Inferior parietal cortex (tissue), 1 donor: ENCODE measurements around the gene SLC10A1.

Experiments used
- DNase-seq: peaks from one replicate; pipeline ENCODE4 v3.0.0-alpha.2; 2016; ENCODE audit errors: extremely low spot score

SLC10A1 gene

DNA sequence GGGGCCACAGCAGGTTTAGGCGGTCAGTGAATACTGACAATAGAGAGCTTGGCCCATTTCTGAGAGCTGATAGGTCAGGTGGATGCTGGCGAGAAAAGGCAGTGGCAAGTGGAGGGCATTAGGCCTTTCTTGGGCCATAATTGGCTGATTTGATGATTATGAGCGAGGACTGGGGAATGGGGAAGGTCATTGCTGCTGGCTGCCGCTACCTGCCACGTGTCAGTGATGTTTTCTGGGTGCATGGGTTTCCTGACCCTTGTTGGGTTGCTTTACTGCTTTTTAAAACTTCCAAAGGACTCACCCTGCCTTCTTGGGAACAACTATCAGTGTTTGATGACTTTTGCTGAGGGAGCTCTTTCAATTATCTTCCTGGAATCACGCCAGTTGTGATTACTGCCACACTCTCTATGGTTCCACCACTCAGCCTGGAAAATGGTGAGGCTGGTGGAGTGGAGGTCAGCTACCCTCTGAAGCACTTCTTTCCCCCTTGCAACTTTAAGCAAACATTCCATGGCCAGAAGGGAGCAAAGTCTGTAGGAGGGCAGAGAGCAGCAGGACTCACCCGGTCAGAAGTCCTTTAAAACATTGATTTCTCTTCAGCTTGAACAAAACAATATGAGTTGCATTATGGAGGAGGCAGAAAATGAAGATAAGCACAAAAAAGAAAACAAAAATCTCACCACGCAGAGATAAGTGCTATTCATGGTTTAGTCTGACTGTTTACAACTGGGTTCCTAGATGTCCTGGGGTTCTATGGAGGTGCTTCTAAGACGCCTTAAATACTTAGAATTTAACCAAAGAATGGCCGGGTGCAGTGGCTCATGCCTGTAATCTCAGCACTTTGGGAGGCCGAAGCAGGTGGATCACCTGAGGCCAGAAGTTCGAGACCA, 12.1 kb upstream of the SLC10A1 start:
- DNase-seq: no peak

DNA sequence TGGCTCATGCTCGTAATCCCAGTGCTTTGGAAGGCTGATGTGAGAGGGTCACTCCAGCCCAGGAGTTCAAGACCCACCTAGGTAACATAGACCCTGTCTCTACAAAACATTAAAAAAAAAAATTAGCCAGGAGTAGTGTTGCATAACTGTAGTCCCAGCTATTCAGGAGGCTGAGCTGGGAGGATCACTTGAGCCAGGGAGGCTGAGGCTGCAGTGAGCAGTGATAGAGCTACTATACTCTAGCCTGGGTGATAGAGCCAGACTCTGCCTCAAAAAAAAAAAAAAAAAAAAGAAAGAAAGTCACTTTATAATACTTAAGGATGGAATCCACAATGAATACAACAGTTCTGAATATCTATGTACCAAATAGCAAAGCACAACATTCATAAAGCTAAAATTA, 10.2 kb upstream of the SLC10A1 start:
- no peak for DNase-seq

DNA sequence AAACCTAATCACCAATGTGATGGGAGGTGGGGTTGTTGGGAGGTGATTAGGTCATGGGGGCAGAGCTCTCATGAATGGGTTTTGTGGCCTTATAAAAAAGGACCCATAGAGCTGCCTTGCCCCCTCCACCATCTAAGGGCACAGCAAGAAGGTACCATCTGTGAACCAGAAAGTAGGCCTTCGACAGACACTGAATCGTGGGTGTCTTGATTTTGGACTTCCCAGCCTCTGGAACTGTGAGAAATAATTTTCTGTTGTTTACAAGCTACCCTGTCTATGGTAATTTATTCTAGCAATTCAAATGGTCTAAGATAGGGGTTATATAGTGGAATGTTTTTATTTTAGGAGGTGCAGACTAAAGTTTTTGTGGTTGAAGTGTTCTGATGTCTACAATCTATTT, 7.9 kb upstream of the SLC10A1 start:
- no peak for DNase-seq

DNA sequence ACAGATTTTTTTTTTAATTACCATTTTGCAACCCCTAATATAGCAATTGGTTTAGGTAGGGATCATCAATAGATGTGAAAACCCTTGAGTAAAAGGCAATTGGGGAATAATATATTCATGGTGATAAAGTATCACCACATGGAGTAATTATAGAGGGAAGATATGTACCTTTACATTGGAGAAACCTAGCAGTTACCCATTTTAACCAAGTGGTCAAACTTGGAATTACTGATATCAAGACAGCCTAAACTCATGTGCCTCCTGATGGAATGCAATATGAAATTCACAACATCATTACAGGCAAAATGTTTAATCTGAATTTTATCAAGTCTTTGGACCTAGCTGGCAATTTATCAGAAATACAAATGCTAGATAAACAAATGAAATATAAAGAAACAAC, 6.7 kb upstream of the SLC10A1 start:
- no peak for DNase-seq

DNA sequence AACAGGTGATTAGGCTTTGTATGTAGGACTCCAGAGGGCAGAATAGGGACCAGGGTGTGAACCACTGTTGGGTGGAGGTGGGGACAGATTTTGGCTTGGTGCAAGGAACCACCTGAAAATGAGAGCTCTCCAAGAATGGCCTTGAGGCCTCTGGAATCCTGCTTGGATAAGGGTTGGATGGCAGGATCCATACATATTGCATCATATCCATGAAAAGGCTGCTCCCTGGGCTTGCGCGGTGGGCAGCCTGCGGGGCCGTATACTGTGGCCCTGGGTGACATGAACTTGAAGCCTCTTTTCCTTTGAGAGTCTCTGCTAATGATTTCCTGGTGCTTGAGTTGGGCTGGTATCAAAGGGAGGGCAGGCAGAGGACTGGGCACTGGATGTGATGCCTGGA, 1.3 kb upstream of the SLC10A1 start:
- no peak for DNase-seq

DNA sequence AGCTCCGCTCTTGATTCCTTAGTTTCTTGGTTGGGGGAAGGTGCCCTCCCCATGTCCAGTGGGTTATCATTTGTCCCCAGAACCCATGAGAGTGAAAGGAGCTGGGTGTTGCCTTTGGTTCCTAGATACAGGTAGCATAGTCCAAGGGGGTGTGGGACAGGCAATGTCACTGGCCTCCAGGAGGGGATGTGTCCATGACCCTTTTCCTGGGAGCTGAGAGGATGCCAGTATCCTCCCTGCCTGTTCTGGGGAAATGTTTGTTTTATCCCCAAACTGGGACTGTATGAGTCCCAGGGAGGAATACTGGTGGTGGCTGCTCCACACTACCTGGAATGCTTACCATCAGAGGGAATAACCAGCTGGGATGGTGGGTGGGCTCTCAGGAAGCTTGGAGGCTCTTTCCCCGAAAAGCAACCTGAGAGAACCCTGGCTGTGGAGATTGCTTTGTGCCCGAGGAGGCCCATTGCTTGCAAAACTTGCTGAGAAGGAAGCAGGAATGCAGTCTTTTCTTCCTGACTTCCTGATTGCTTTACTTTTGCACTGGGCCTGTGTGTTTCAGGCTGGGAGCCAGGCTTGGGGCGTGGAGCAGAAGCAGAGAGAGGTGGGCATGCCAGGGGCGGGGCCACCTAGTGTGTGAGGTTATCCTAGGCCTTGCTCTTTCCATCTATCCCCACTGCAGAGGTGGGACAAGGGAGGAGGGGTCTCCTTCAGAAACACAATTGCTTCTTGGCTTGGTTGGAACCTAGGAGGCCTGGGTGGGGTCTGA, 715 bp upstream of the SLC10A1 start:
- DNase-seq: no peak

DNA sequence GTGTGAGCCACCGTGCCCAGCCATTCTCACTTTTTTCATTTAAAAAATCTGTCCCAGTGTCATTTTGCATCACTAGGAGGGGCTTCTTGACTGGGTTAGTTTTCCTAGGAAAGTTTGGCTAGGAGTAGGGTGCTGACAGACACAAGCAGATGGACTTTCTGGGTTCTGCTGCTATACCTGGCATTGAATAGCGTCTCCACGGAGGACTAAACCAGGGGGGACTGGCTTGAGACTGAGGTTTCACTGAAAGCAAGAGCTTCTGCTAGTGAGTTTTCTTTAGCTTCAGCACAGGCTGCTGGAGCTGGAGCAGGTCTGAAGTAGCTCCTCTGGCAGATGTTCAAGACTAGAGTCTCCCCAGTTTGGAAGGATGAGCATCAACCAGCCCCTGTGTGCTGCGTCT, 1.4 kb downstream of the SLC10A1 start:
- DNase-seq: no peak

DNA sequence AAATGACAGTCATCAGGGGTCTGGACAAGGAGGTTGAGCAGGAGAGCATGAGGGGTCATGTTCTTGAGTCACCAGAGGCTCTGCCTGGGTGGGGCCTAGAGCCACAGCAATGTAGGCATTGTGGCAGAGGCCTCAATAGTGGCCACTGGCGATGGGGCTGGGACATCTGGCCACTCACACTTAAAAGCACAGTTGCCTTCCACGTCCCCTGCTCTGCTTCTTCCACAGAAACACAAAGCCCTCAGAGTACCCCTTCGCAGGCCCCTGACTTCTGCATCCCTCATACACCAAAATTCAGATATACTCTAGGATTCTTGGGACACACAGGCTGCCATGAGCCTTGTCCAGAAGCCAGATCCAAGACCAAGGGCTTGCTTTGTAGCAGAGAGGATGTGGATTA, 2.2 kb downstream of the SLC10A1 start:
- no peak for DNase-seq

DNA sequence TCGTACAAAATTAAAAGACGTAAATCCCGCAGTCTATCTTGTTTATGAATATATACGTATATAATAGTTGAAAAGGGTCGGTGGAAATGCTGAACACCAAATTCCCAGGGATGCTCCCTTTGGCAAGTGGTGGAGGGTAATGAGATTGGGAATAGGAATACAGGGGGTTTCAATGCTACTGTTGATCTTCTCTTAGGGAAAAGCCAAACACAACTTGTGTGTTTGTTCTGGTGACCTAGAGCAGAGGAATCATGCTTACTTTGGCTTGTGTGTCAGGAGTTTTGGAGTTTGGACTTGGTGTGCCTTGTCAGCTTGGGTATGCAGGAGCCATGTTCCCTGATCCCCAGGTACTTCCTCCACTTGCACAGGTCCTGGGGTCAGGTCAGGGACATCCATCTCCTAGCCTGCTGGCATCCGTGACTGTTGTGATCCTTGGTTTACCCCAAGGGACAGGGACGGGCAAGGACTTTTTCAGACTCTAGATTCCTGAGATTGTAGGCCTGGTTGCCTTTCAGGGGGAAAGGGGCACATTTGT, 4.1 kb downstream of the SLC10A1 start:
- DNase-seq: no peak

DNA sequence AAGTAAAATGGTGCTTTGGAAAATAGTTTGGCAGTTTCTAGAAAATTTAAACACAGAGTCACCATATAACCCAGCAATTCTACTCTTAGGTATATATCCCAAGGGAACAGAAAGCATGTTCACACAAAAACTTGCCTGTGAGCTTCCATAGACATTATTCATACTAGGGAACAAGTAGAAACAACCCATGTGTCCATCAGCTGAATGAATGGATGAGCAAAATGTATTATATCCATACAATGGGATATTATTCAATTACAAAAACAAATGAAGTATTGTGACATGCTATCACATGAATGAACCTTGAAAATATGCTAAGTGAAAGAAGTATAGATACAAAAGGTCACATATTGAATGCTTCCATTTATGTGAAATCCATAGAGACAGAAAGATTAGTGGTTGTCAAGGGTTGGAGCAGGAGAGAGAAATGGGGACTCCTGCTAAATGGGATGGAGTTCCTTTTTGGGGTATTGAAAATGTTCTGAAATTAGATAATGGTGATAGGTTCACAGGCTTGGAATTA, 7.9 kb downstream of the SLC10A1 start:
- DNase-seq: no peak

DNA sequence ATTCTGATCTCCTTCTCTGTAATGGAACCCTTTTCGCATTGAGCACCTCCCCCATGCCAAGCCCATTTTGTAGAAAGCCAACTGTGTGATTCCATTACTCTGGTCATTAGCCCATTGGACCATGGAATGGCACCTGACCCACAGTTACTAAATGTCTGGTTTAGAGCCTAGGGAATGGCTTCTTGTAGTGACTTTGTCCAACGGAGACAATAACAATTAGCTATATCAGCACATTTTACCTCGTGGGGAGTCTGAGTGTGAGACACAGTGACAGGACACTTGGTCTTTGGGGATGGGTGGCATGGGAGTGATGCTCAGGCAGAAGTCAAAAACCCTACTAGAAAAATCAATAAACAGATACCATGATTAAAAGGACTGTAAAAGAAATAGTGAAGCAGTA, 10.4 kb downstream of the SLC10A1 start:
- no peak for DNase-seq

DNA sequence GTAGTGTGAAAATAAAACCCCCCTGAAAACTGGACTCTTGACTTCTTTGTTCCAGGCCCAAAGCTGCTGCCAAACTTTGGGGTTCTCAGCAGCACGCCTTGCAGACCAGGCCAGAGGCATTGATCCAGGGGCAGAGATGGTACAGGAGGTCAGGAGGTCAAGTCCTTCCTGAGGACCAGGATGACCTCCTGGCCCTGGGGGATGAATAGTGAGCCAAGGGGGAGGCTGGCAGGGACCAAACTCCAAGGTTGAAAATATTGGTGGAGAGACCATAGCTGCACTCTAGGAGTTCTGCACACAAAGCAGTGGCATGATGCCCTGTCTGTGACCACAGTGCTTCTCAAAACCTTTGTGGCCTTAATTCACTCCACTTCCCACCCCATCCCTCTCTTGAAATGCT, 12.1 kb downstream of the SLC10A1 start:
- DNase-seq: no peak

DNA sequence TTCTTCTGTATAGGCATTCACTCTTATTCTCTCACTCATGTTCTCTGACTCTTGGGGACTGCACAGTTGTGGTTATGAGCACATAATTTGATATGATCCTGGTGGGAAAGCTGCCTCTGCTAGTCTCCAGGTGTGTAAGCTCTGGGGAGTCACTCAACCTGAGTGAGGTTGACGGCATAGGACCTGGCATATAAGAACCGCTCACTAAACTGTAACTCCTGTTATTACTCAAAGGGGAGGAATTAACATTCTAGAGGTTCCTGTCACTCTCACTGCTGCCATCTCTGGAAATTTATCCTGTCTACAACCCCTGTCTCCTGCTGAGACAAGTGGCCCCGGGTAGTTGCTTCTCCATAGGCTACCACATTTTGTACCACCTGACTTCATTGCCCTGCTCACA, 16.1 kb downstream of the SLC10A1 start:
- no peak for DNase-seq

DNA sequence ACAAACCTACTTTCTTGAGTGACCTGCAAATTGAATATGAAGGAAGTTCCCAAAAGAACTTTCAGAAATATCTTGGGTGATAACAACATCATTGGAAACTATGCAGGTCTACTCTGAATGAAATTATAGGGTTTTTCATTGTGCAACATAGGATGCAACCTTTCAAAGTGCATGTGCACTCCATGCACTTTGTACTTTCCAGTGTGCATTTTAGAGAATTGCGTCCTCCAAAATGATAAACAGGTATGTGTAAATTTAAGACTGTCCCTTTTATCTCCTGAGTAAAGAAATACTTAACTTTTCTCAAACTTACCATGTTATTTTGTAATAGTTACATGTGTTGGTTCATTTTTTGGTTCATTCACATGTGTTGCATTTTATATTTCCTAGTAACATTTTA, 16.9 kb downstream of the SLC10A1 start:
- DNase-seq: no peak

DNA sequence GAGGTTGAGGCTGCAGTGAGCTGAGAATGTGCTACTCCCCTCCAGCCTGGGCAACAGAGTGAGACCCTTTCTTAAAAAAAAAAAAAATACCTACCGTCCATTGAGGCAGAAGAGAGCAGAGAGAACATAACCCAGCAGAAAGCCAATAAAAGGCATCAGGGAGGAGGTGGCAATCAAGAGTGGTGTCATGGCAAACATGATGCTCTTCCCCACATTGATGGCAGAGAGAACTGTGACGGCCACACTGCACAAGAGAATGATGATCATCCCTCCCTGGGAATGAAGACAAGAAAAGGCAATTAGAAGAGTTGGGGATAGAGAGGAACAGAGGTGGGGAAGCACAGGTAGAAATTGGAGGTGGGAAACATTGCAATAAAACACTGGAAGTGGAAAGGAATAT, 18.0 kb downstream of the SLC10A1 start:
- no peak for DNase-seq

DNA sequence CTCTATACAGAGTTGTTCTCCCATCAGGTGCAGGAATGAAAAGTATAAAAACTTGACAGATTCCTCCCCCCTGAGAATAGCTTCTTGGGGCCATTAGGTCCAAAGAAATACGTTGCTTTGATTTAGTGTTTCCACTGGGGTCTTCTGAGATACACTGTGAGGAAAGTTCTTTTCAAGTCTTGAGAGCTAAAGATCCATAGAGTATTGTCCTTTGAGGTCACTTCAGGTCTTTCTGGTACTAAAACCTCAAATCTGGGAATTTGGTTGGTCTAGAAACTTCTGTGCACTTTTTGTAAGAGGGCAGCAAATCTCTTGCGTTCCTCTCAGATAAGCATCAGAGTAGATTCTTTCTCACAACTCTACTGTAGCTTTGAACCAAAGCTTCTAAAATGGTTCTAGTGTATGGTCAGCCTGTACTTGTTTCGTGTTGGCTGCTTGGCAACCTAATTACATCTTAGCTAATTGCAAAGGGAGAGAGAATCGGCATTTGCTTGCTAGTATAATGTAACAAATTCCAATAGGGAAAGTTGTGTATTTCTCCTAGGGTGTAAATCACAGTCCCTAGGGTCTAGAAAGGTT, 20.1 kb downstream of the SLC10A1 start:
- DNase-seq: no peak

DNA sequence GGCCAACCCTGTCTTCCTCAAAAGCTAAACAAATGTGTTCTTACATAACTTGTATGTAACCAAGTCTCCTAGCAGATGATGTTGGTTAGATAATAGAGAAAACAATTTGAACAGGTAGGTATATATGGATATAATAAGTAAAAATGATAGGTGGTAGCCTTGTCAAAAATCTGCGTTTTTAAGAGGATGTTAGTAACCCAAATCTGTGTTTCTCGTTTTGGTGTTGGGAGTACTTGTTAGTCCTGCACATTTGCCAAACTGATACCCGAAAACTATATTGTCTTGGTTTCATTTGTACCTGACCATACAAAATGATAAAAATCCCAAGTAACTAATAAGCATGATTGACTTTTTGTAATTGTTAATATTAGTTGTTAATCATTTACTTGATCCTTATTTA, 22.0 kb downstream of the SLC10A1 start:
- no peak for DNase-seq

DNA sequence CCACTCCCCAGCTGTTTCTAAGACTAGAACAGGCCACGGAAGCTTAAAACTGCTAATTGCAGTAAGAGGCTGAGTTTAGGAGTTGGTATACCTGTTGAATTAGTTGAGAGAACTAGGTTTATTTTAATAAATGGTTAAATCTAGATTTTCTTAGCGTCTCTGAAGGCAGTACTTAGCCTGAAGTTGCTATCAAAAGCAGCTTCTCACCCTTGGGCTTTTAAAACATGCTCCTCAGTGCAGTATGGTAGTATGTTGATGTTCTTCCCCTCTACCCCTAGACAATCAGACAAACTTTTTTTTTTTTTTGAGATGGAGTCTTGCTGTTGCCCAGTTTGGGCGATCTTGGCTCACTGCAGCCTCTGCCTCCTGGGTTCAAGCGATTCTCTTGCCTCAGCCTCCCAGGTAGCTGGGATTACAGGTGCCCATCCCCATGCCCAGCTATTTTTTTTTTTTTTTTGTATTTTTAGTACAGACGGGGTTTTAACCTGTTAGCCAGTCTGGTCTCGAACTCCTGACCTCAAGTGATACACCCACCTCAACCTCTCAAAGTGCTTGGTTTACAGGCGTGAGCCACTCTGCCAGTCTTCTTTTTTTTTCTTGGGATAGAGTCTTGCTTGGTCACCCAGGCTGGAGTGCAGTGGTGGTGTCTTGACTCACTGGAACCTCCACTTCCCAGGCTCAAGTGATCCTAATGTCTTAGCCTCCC, 23.3 kb downstream of the SLC10A1 start:
- no peak for DNase-seq

DNA sequence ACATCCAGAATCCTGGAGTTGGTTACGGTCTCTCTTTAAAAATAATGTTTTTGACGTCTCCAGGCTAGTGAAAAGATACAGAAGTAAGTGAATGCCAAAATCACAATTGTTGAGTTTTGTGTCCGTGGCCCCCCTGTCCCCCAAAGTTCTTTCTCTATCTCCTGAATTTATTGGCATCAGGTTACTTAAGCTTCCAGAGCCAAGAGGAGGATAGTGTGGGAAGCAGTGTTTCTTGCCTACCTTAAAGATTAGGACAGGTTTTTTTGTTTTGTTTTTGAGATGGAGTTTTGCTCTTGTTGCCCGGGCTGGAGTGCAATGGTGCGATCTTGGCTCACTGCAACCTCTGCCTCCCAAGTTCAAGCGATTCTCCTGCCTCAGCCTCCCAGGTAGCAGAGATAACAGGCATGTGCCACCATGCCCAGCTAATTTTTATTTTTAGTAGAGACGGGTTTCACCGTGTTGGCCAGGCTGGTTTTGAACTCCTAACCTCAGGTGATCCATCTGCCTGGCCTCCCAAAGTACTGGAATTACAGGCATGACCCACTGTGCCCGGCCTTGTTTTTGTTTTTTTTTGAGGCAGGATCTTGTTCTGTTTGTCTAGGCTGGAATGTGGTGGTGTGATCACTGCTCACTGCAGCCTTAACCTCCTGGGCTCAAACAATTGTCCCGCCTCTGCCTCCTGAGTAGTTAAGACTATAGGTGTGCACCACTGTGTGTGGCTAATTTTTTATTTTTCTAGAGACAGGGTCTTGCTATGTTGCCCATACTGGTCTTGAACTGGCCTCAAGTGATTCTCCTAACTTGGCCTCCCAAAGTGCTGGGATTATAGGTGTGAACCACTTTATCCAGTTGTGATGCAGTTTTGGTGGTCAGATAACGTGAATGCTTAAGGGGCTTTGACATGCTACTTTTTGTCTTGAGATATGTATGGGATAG, 24.7 kb downstream of the SLC10A1 start:
- no peak for DNase-seq

DNA sequence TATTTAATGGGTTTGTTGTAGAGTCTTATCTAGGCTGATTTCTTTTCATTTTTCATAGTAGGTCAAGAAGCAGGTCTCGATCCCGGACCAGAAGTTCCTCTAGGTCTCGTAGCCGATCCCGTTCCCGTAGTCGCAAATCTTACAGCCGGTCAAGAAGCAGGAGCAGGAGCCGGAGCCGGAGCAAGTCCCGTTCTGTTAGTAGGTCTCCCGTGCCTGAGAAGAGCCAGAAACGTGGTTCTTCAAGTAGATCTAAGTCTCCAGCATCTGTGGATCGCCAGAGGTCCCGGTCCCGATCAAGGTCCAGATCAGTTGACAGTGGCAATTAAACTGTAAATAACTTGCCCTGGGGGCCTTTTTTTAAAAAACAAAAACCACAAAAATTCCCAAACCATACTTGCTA, 25.9 kb downstream of the SLC10A1 start:
- DNase-seq: no peak

DNA sequence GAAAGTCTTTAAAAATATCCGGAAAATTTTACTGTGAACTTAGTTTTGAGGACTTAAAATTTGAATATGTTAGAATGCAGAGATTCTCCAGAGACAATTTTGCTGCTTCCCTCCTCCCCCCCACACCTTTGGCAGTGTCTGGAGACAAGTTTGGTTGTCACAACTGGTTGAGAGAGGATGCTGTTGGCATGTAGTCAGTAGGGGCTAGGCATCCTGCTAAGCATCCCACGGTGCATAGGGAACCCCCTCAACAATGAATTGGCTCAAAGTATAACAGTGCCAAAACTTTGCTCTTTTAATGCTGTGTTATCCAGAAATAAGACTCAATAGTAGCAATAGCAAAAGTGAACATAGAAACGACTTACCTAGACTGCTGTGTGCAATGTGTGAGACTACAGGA, 26.5 kb downstream of the SLC10A1 start:
- no peak for DNase-seq
